A673 (cell line): ENCODE measurements around the gene COL9A3. TPM values are rescaled to one million over a fixed set of nuclear protein-coding genes. Genes with fewer than 3 reads are reported as not detected.

Source experiments
- BruUV-seq: library from RNA; stranded (reverse); fragments of 400-500 nt; replicated peaks from 2 replicates; lab custom pipeline; 2021; lab: Mats Ljungman, UMichigan
- CTCF ChIA-PET: fragments of 300-600 bp; sonication (Branson Sonifier 250); formaldehyde crosslinking; loops from one replicate; lab custom pipeline; 2022; ENCODE audit warnings: antibody characterized with exemption; lab: Charles Lee
- POLR2A ChIA-PET: fragments of 300-600 bp; sonication (Branson Sonifier 250); formaldehyde crosslinking; loops from one replicate; lab custom pipeline; 2022; ENCODE audit warnings: antibody characterized with exemption; ENCODE audit not compliant: low non-redundant PET; lab: Charles Lee
- DNase-seq: peaks from one replicate; pipeline ENCODE4 v3.0.0-alpha.2; 2015; ENCODE audit warnings: low spot score
- H3K27ac ChIP-seq: fragments of 200-600 bp; sonication (generic); 2 replicates; pipeline ENCODE4 v1.5.1; 2016; ENCODE audit warnings: mixed run types, low read depth, mild to moderate bottlenecking, mixed read lengths, antibody characterized with exemption, low read length; ENCODE audit not compliant: poor library complexity, severe bottlenecking
- H3K27me3 ChIP-seq: fragments of 200-600 bp; sonication (generic); replicated peaks from 2 replicates; pipeline ENCODE4 v1.6.1; 2017; ENCODE audit warnings: mixed run types, low read depth, mild to moderate bottlenecking, mixed read lengths, antibody characterized with exemption, low read length; ENCODE audit not compliant: insufficient read depth, poor library complexity
- H3K36me3 ChIP-seq: fragments of 200-600 bp; sonication (generic); 2 replicates; pipeline ENCODE4 v1.6.1; 2016; ENCODE audit warnings: mixed run types, mild to moderate bottlenecking, mixed read lengths, antibody characterized with exemption, low read length; ENCODE audit not compliant: insufficient read depth, poor library complexity, severe bottlenecking
- H3K4me1 ChIP-seq: fragments of 200-600 bp; sonication (generic); 2 replicates; pipeline ENCODE4 v1.6.1; 2017; ENCODE audit warnings: mixed run types, mild to moderate bottlenecking, mixed read lengths, antibody characterized with exemption, low read length; ENCODE audit not compliant: insufficient read depth, poor library complexity, severe bottlenecking
- H3K4me3 ChIP-seq: fragments of 200-600 bp; sonication (generic); 2 replicates; pipeline ENCODE4 v1.5.1; 2016; ENCODE audit warnings: low read depth, mixed run types, mild to moderate bottlenecking, mixed read lengths, low read length; ENCODE audit not compliant: poor library complexity, severe bottlenecking
- H3K9me3 ChIP-seq: fragments of 200-600 bp; sonication (generic); 2 replicates; pipeline ENCODE4 v1.6.1; 2016; ENCODE audit warnings: mixed run types, low read depth, mild to moderate bottlenecking, mixed read lengths, antibody characterized with exemption, low read length; ENCODE audit not compliant: poor library complexity, severe bottlenecking
- CTCF ChIP-seq: fragments of 300-800, 200-600 bp; sonication (generic); conservative IDR thresholded peaks from 2 replicates; pipeline ENCODE4 v1.5.1; 2017; ENCODE audit warnings: low read depth, mild to moderate bottlenecking, antibody characterized with exemption, low read length, moderate library complexity, mixed read lengths
- EZH2 ChIP-seq: fragments of 200-600 bp; sonication (generic); IDR thresholded peaks from 2 replicates; pipeline ENCODE4 v1.6.1; 2017; ENCODE audit warnings: borderline replicate concordance, low read depth, mild to moderate bottlenecking, mixed read lengths, antibody characterized with exemption, low read length; ENCODE audit not compliant: poor library complexity, severe bottlenecking
- intact Hi-C: fragments of 100-400 bp; cut with micrococcal nuclease; formaldehyde crosslinking; loops from one replicate; pipeline ENCODE4 v1.10.0; 2022; ENCODE audit not compliant: unreplicated experiment
- total RNA-seq: library from RNA; stranded (reverse); gene quantifications from 2 replicates; pipeline ENCODE4 v1.2.3, GENCODE V29; 2021

COL9A3 gene
- total RNA-seq, 1 experiment from 2014 or later, result 8.4 TPM

- no TSS peak for BruUV-seq
- ChIA-PET CTCF (interaction anchor here (0.7 to 1.2 kb wide), 3 partner anchors 13 to 126 kb away, joined by 4 to 5 read pairs (median 4); no protein-coding TSS in a partner anchor), POLR2A (interaction anchor here (0.6 kb wide), 1 partner anchor 1199 kb away, joined by 3 read pairs; no protein-coding TSS in a partner anchor)
- H3K4me1 ChIP-seq, result peaks cover 21% of the 10 kb centered on the region
- no peaks in the 10 kb centered on the region for H3K9me3 ChIP-seq
- H3K4me3 ChIP-seq, result peak overlapping the region; percentile 62
- TF ChIP-seq EZH2, result no peak
- TF ChIP-seq CTCF, result no peak
- H3K27ac ChIP-seq, result peak overlapping the region; percentile 88
- H3K36me3 ChIP-seq, result peaks cover 26% of the 10 kb centered on the region
- no peaks in the 10 kb centered on the region for H3K27me3 ChIP-seq
- intact Hi-C loops, result no loop called here
- DNase-seq, result peak; percentile 86
These were observed 21.7 kb upstream of the COL9A3 start for GRCh38 chr20:62795023-62795761.

DNA sequence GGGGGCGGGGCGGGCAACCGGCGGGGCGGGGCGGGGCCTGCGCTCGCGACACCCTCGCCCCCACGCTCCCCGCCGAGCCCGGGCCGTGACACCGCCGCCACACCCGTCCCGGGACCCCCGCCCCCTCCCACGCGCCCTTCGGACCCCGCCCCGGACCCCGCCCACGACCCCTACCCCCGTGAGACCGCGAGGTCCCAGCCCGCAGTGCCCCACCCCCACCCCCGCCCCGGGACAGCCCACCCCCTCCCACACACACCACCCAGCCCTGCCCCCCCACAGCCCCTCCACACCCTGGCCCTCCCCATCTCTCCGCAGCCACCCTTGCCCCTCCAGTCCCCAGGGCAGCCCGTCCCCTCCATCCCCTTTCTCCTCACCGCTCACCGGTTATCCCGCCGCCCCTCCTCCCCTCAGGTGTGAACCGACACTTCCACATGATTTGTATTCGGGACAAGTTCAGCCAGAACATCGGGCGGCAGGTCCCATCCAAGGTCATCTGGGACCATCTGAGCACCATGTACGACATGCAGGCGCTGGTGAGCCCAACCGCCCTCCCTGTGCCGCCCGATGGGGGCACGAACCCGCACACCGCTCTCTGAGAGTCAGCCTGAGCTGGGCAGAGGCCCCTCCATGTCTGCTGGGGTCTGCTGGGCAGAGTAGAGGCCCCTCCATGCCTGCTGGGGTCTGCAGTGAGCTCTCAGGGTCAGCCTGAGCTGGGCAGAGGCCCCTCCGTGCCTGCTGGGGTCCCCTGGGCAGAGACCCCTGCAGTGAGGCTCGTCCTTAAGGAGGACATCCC is 20.0 kb upstream of the COL9A3 start:
- Histone ChIP-seq H3K36me3 (peaks cover 37% of the 10 kb centered on the region), H3K4me1 (peaks cover 21% of the 10 kb centered on the region), H3K27me3 (no peaks in the 10 kb centered on the region), H3K4me3 (peak overlapping the region; percentile 62), H3K27ac (peak overlapping the region; percentile 88), H3K9me3 (no peaks in the 10 kb centered on the region)
- ChIA-PET POLR2A (interaction anchor here (1.0 kb wide), 1 partner anchor 100 kb away, joined by 4 read pairs; no protein-coding TSS in a partner anchor), CTCF (no interaction called here)
- intact Hi-C loops, result no loop called here
- no peak for DNase-seq
- TF ChIP-seq CTCF (no peak), EZH2 (no peak)
- no TSS peak for BruUV-seq

DNA sequence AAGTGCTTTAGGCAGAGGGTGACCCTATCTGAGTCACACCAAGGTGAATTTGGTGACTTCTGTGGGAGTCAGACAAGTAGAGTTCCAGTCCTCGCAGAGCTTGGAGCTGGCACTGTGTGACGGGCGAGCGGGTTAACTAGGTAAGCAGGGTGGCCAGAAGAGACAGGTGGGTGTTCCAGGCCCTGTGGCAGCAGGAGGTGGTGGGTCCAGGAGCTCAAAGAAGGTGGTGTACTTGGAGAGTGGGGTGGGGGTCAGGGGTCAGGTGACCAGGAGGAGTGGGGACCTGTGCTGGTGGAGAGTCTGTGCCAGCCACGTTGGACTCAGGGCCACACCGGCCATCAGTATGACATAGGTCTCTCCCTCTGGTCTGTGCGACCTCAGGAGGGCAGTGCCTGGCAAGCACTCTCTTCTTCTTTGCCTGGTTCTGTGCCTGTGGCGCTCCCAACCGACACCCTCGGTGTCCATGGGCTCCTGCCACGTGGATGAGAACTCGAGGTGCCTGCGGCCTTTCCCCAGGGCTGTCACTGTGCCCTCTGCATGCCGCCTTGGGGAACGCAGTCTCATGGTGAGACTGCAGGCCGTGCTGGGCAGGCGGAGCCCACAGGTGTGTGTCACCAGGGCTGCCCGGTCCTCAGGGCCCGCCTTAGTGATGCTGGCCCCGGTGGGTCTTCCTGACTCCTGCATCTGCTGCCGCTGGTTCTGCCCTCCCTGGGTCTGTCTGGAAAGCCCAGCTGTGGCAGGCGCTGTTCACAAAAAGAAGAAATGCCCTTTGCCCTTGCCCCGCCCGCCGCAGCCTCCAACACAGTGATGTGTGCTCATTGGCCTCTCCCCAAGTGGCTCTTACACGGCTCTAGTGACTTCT is 18.9 kb upstream of the COL9A3 start:
- H3K9me3 ChIP-seq, result no peaks in the 10 kb centered on the region
- peaks cover 21% of the 10 kb centered on the region for H3K4me1 ChIP-seq
- ChIA-PET POLR2A (no interaction called here), CTCF (no interaction called here)
- H3K4me3 ChIP-seq, result peak overlapping the region; percentile 45
- peak overlapping the region; percentile 45 for H3K27ac ChIP-seq
- H3K36me3 ChIP-seq, result peaks cover 37% of the 10 kb centered on the region
- H3K27me3 ChIP-seq, result no peaks in the 10 kb centered on the region
- DNase-seq, result no peak
- BruUV-seq, result no TSS peak
- intact Hi-C loops, result no loop called here
- TF ChIP-seq CTCF, result no peak
- TF ChIP-seq EZH2, result no peak
